ENCODE data around the gene ANKRD62.
"Not testable (repeated sequence)": the region's sequence is repeated elsewhere in the genome, so short reads cannot be mapped to it uniquely, and the experiment has no call there.

The ANKRD62 gene

DNA sequence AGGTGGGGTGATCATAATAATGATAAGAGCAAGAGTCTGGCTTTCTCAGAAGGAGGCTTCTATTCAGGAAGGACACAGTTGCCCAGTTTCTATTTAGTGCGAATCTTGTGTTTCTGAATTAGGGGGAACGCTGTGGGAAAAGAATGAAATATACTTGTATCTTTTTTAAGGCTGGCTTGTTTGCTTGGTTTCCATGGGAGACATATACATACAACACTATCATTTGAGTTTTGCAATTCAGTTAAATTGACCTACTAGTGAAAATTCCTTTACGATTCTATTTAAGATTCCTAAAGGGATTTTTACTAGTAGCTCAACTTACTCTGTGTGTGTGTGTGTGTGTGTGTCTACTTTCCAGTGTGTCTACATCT is 24.7 kb upstream of the ANKRD62 start (continued):
- TF ChIP-seq ZNF501 (tag by site-specific recombination; IDR thresholded peaks at IDR 0.05) (no peak), ZNF223 (tag by site-specific recombination; IDR thresholded peaks at IDR 0.05) (no peak)

DNA sequence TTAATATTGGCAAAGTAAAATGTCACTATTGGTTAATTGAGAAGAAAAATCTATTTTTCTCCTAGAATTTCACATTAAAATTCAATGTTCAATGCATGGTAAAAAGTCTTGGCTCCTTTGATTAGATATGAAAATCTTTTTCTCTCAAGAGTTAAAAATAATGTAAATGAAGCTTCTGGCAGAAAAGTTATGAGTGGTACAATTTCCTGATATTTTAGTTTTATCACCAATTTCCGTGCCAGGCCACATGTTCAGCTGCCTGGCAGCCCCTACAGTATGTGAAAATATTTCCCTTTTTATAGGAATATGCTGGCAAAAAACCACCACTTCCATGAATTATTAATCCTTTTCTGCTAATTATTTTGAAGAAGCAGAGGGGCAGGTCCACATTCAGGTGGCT is 22.6 kb upstream of the ANKRD62 start:
- POLR2A ChIA-PET; H3K27ac ChIP-seq (ENCODE audit: extremely low read depth, low read depth, low read length); H3K36me3 ChIP-seq (ENCODE audit: control insufficient read depth in 2 of 2, insufficient read depth in 1 of 2, low read length in 2 of 2); H3K4me1 ChIP-seq (ENCODE audit: control insufficient read depth, insufficient read depth, low read length); H3K4me3 ChIP-seq (ENCODE audit: low read depth, low read length); H3K9me3 ChIP-seq (ENCODE audit: control insufficient read depth, insufficient read depth, low read depth, low read length): not testable (repeated sequence)
- CTCF ChIA-PET = interaction anchor here (2.0 kb wide), 1 partner anchor 32 kb away, joined by 8 read pairs; no protein-coding TSS in a partner anchor

- H3K27ac ChIP-seq (ENCODE audit: extremely low read depth, low read depth, low read length) = no peak overlapping the region
- no peak overlapping the region for H3K4me3 ChIP-seq (ENCODE audit: low read depth, low read length)
- ChIA-PET POLR2A (no interaction called here), CTCF (no interaction called here)
- no peaks in the 10 kb centered on the region for H3K36me3 ChIP-seq (ENCODE audit: control insufficient read depth in 2 of 2, insufficient read depth in 1 of 2, low read length in 2 of 2)
- H3K9me3 ChIP-seq (ENCODE audit: control insufficient read depth, insufficient read depth, low read depth, low read length) = no peaks in the 10 kb centered on the region
- H3K4me1 ChIP-seq (ENCODE audit: control insufficient read depth, insufficient read depth, low read length) = no peaks in the 10 kb centered on the region
- TF ChIP-seq ZNF473 (tag by site-specific recombination; IDR thresholded peaks at IDR 0.05) = no peak
- TF ChIP-seq ZSCAN23 (tag by site-specific recombination; IDR thresholded peaks at IDR 0.05) = no peak
- TF ChIP-seq PATZ1 (tag by site-specific recombination; IDR thresholded peaks at IDR 0.05) = no peak
These were observed 20.6 kb upstream of the ANKRD62 start for GRCh38 chr18:12072996-12073395.

DNA sequence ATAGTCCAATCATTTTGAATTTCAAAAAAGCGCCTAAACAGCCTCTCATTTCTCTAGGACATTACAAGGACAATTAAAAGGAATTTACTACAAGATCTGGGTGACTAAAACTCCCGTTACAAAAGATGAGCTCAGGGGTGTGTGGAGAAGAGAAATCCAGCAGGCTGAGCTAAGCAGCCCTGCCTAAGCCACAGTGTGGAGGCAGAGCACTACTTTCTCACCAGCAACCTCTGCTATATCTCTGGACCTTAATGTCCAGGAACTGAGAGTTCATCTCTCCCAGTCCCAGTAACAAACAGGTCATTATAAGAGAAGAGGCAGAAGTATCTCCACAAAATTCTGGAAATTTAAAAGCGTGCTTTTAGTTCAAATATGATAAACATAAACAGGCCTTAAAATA is 18.9 kb upstream of the ANKRD62 start:
- Histone ChIP-seq H3K27ac (ENCODE audit: extremely low read depth, low read depth, low read length) (no peak overlapping the region), H3K9me3 (ENCODE audit: control insufficient read depth, insufficient read depth, low read depth, low read length) (no peaks in the 10 kb centered on the region), H3K36me3 (ENCODE audit: control insufficient read depth in 2 of 2, insufficient read depth in 1 of 2, low read length in 2 of 2) (no peaks in the 10 kb centered on the region), H3K4me1 (ENCODE audit: control insufficient read depth, insufficient read depth, low read length) (no peaks in the 10 kb centered on the region), H3K4me3 (ENCODE audit: low read depth, low read length) (no peak overlapping the region)
- ChIA-PET CTCF (interaction anchor here (1.0 to 1.2 kb wide), 2 partner anchors 158 to 164 kb away, joined by 4 to 5 read pairs; no protein-coding TSS in a partner anchor), POLR2A (no interaction called here)
- TF ChIP-seq ZNF248 (tag by site-specific recombination; IDR thresholded peaks at IDR 0.05) (no peak), ZNF654 (tag by site-specific recombination; IDR thresholded peaks at IDR 0.05; ENCODE audit: low read depth) (peak; percentile 26)

- Histone ChIP-seq H3K9me3 (ENCODE audit: control insufficient read depth, insufficient read depth, low read depth, low read length) (no peaks in the 10 kb centered on the region), H3K4me3 (ENCODE audit: low read depth, low read length) (peak overlapping the region; percentile 28), H3K4me1 (ENCODE audit: control insufficient read depth, insufficient read depth, low read length) (no peaks in the 10 kb centered on the region), H3K36me3 (ENCODE audit: control insufficient read depth in 2 of 2, insufficient read depth in 1 of 2, low read length in 2 of 2) (no peaks in the 10 kb centered on the region), H3K27ac (ENCODE audit: extremely low read depth, low read depth, low read length) (peak overlapping the region; percentile 74)
- TF ChIP-seq, protein P1, sequence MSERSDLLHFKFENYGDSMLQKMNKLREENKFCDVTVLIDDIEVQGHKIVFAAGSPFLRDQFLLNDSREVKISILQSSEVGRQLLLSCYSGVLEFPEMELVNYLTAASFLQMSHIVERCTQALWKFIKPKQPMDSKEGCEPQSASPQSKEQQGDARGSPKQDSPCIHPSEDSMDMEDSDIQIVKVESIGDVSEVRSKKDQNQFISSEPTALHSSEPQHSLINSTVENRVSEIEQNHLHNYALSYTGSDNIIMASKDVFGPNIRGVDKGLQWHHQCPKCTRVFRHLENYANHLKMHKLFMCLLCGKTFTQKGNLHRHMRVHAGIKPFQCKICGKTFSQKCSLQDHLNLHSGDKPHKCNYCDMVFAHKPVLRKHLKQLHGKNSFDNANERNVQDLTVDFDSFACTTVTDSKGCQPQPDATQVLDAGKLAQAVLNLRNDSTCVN (tag by site-specific recombination; optimal IDR thresholded peaks at IDR 0.05) = peak; percentile 19
- TF ChIP-seq ZNF664 (tag by site-specific recombination; IDR thresholded peaks at IDR 0.05) (peak; percentile 76; the same call in 1 of the 2 replicates), ZNF335 (tag by site-specific recombination; conservative IDR thresholded peaks at IDR 0.05) (peak; percentile 70), ZXDB (tag by site-specific recombination; IDR thresholded peaks at IDR 0.05) (0 out of 2 replicates have a peak, but pooled peaks have one; percentile 24), REPIN1 (tag by site-specific recombination; IDR thresholded peaks at IDR 0.05; ENCODE audit: low read depth) (no peak), SP2 (tag by site-specific recombination; IDR thresholded peaks at IDR 0.05) (no peak), ZBTB48 (tag by site-specific recombination; IDR thresholded peaks at IDR 0.05) (0 out of 2 replicates have a peak, but pooled peaks have one; percentile 48)
- CTCF ChIA-PET = interaction anchor here (0.6 kb wide), 1 partner anchor 189 kb away, joined by 3 read pairs; no protein-coding TSS in a partner anchor
- POLR2A ChIA-PET = no interaction called here
These were observed 17.1 kb upstream of the ANKRD62 start for GRCh38 chr18:12076424-12077140.

DNA sequence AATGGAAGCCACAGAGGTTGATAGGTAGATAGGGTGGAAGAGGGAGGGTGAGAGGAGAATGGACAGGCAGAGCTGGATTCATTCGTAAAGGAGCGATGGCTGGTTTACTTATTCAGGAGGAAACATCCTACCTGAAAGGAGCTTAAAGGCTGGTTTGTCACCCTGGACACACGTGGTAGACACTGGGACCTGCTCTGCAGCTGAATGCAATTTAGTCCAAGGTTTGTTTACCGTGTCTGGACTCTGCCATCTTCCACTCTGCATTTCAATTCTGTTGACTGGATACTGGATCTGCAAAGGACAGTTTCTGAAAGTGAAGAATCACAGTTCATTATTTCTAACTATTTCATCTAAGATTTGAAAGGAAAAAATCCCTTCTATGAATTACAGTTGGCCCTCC is 15.6 kb upstream of the ANKRD62 start:
- POLR2A ChIA-PET; H3K9me3 ChIP-seq (ENCODE audit: control insufficient read depth, insufficient read depth, low read depth, low read length); H3K4me1 ChIP-seq (ENCODE audit: control insufficient read depth, insufficient read depth, low read length); H3K4me3 ChIP-seq (ENCODE audit: low read depth, low read length); H3K27ac ChIP-seq (ENCODE audit: extremely low read depth, low read depth, low read length); H3K36me3 ChIP-seq (ENCODE audit: control insufficient read depth in 2 of 2, insufficient read depth in 1 of 2, low read length in 2 of 2): not testable (repeated sequence)
- CTCF ChIA-PET = interaction anchor here (0.6 kb wide), 1 partner anchor 348 kb away, joined by 6 read pairs; no protein-coding TSS in a partner anchor

All from HEK293 (cell line).